Testis (tissue), 3 donors: ENCODE measurements around the gene KIAA0586. TPM values are rescaled to one million over a fixed set of nuclear protein-coding genes. Genes with fewer than 3 reads are reported as not detected.

Source experiments
- DNase-seq: peaks from one replicate; pipeline ENCODE4 v3.0.0-alpha.2; 2019
- H3K27ac ChIP-seq, 2 donors: fragments of 200-600 bp; sonication (generic); one replicate each; pipeline ENCODE4 v1.5.1; 2019
- H3K27me3 ChIP-seq: fragments of 200-600 bp; sonication (generic); one replicate; pipeline ENCODE4 v1.5.1; 2019
- H3K36me3 ChIP-seq: fragments of 200-600 bp; sonication (generic); one replicate; pipeline ENCODE4 v1.5.1; 2017; ENCODE audit warnings: low read depth; ENCODE audit errors: missing control alignments
- H3K4me1 ChIP-seq: fragments of 200-600 bp; sonication (generic); one replicate; pipeline ENCODE4 v1.5.1; 2019
- H3K4me3 ChIP-seq, 2 donors: fragments of 200-600 bp; sonication (generic); one replicate each; pipeline ENCODE4 v1.5.1; 2017 to 2019
- H3K9me3 ChIP-seq: fragments of 200-600 bp; sonication (generic); one replicate; pipeline ENCODE4 v1.5.1; 2017
- POLR2A ChIP-seq: fragments of 450-650 bp; IDR thresholded peaks from one replicate; pipeline ENCODE4 v1.6.1; 2017; ENCODE audit warnings: antibody characterized with exemption, mild to moderate bottlenecking, moderate library complexity
- WGBS, 2 donors: methylation state at CpG; one replicate each; pipeline ENCODE4 v1.1.5; 2018; 5-methylcytosine and 5-hydroxymethylcytosine counted together
- intact Hi-C: fragments of 100-400 bp; cut with DNase I; formaldehyde crosslinking; loops from one replicate; pipeline ENCODE4 v1.15.1; 2023; ENCODE audit warnings: low total_unique reads
- polyA plus RNA-seq: library from polyadenylated mRNA; stranded (reverse); fragments of 350-450 nt; fragmentation: Illumina TruSeq; extraction: RNeasy Lipid Tissue Mini Kit (QIAGEN cat#74804); gene quantifications from one replicate; pipeline ENCODE4 v1.2.3, GENCODE V29; 2014; ENCODE audit warnings: low read depth, low replicate concordance; ENCODE audit not compliant: insufficient read depth
- total RNA-seq, 2 donors: library from RNA; depleted of rRNA; stranded (reverse); fragments of >200 nt; gene quantifications; one replicate each; pipeline ENCODE4 v1.2.3, GENCODE V29; 2016
- TF ChIP-seq, protein P1 (sequence below), 3 experiments: fragments of 450-650 bp in 2 of 3; fragments of 200-600 bp in 1 of 3; sonication (generic) in 1 of 3; IDR thresholded peaks; one replicate each; pipeline ENCODE4 v1.5.1; 2016 to 2019; ENCODE audit warnings: antibody characterized with exemption in 3 of 3, mild to moderate bottlenecking in 2 of 3, moderate library complexity in 1 of 3

The KIAA0586 gene
- total and polyA plus RNA-seq, 3 donors from 2014 or later, result 38.7 to 62.0 (median 46.2) TPM

DNA sequence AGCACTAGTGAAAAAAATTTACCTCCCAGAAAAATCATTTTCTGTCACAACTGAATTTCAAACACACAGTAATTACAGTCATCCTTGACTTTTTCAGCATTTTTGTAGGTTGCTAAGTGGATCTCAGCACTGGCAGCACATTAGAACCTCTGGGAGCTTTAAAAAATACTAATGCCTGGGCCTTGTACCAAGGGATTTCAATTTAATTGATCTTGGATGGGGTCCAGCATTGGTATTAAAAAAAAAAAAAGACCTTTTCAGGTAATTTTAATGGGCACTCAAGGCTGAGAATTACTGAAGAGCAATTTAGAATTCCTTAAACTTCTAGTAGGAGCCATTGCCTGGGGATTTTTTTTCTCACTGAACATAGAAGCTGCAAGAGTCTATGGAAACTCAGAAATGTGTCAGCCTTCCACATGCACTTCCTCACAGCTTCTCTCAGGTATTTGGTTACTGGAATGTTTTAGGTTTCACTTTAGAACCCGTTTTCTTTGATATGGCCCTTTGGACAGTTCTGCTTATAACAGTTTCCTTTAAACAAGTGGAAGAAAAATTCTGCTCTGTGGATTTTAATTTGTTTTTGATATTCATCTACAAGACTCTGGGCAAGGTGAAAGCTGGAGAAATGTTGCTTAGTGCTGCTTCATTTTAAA is 121.7 kb downstream of the KIAA0586 start:
- no peak for TF ChIP-seq POLR2A
- TF ChIP-seq, protein P1, sequence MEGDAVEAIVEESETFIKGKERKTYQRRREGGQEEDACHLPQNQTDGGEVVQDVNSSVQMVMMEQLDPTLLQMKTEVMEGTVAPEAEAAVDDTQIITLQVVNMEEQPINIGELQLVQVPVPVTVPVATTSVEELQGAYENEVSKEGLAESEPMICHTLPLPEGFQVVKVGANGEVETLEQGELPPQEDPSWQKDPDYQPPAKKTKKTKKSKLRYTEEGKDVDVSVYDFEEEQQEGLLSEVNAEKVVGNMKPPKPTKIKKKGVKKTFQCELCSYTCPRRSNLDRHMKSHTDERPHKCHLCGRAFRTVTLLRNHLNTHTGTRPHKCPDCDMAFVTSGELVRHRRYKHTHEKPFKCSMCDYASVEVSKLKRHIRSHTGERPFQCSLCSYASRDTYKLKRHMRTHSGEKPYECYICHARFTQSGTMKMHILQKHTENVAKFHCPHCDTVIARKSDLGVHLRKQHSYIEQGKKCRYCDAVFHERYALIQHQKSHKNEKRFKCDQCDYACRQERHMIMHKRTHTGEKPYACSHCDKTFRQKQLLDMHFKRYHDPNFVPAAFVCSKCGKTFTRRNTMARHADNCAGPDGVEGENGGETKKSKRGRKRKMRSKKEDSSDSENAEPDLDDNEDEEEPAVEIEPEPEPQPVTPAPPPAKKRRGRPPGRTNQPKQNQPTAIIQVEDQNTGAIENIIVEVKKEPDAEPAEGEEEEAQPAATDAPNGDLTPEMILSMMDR (IDR thresholded peaks at IDR 0.05), result no peak
- WGBS, 2 donors, result 42 to 63% methylated on average over 1 of the region's 1 CpG
- no peaks in the 10 kb centered on the region for H3K36me3 ChIP-seq
- intact Hi-C loops, result no loop called here
- no peak overlapping the region for H3K4me3 ChIP-seq
- no peak for DNase-seq
- H3K9me3 ChIP-seq, result no peaks in the 10 kb centered on the region
- no peaks in the 10 kb centered on the region for H3K4me1 ChIP-seq
- no peak overlapping the region for H3K27ac ChIP-seq
- no peaks in the 10 kb centered on the region for H3K27me3 ChIP-seq

DNA sequence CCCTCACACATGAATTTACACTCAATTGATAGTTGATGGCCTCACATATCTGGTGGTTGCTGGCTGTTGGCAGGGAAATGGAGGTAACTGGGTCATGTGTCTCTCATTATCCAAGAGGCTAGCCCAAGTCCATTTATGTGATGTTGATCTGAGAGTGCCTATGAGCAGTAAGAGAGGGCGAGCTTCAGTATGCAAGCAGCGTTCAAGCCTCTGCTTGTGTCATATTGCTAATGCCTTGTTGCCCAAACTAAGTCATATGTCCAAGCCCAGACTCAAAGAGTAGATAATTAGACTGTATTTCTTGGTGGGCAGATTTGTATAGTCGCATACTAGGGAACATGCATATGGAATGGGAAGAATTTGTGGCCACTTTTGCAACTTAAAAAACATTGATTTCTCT is 126.4 kb downstream of the KIAA0586 start:
- intact Hi-C loops, result no loop called here
- WGBS, 2 donors, result 93 to 94% methylated on average over 3 of the region's 3 CpGs
- H3K36me3 ChIP-seq, result no peaks in the 10 kb centered on the region
- H3K27ac ChIP-seq, result no peak overlapping the region
- H3K4me1 ChIP-seq, result no peaks in the 10 kb centered on the region
- no peak for DNase-seq
- no peaks in the 10 kb centered on the region for H3K27me3 ChIP-seq
- TF ChIP-seq, protein P1 (IDR thresholded peaks at IDR 0.05), result no peak
- TF ChIP-seq POLR2A, result no peak
- no peaks in the 10 kb centered on the region for H3K9me3 ChIP-seq
- no peak overlapping the region for H3K4me3 ChIP-seq

DNA sequence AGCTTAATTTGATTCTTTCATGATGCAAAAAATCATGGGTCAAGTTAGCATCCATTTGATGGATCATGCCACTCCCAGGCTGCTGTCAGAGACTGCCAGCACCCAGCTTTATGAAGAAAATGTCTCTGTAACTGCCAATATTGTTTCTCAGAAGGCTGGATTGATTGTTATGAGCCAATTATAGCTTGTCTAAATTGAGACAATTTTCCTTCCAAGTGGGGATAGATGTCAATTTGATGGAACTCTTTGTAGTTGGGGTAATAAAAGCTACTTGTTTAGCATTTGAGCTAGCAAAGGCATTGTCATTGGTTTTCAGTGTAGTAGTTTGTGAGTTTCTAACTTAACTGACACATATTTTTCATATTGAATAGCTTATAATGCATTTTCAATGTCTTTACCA is 128.1 kb downstream of the KIAA0586 start:
- TF ChIP-seq, protein P1 (IDR thresholded peaks at IDR 0.05), result no peak
- TF ChIP-seq POLR2A, result no peak
- Histone ChIP-seq H3K27ac (no peak overlapping the region), H3K36me3 (no peaks in the 10 kb centered on the region), H3K27me3 (no peaks in the 10 kb centered on the region), H3K4me3 (no peak overlapping the region), H3K9me3 (no peaks in the 10 kb centered on the region), H3K4me1 (no peaks in the 10 kb centered on the region)
- intact Hi-C loops, result no loop called here
- DNase-seq, result no peak

DNA sequence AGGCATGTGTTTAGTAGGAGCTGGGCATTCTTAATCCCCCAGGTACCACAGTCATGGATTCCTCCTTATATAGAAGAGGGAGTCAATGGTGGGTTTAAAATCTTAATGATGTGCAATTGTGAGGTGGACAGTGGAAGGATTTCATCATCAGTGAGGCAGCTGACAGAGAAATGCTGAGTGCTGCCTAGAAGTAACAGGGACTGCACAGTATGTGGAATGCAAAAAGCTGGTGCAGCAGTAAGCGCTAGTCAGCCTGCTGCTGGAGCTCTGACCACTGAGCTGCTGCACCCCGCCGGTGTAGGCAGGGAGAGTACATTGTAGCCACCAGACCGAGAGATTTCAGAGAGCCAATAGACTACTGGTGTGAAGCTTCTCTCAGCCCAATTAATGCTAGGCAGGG is 129.7 kb downstream of the KIAA0586 start:
- Histone ChIP-seq H3K36me3 (no peaks in the 10 kb centered on the region), H3K27ac (no peak overlapping the region), H3K4me1 (no peaks in the 10 kb centered on the region), H3K4me3 (no peak overlapping the region), H3K27me3 (no peaks in the 10 kb centered on the region), H3K9me3 (no peaks in the 10 kb centered on the region)
- TF ChIP-seq POLR2A, result no peak
- TF ChIP-seq, protein P1 (IDR thresholded peaks at IDR 0.05), result no peak
- WGBS, 2 donors, result 44 to 56% methylated on average over 4 of the region's 4 CpGs
- DNase-seq, result no peak
- intact Hi-C loops, result no loop called here

DNA sequence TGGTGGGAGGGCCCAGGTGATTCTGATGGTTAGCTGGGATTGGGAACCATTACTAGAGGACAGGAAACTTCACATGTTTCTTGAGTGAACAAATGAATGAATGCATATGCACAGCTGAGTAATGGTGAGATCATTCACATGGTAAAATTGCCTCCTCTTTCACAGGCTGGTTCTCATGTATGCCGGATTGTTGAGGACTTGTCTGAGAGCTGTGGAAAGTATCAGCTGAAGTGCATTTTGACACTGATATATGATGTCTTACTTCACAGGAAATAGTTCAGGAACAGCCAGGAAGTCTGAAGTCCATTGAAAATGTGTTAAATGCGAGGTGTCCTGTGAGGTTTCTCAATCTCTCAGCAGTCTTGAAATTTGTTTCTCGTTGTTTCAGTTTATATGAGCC is 132.7 kb downstream of the KIAA0586 start:
- no peaks in the 10 kb centered on the region for H3K4me1 ChIP-seq
- no peaks in the 10 kb centered on the region for H3K27me3 ChIP-seq
- H3K27ac ChIP-seq, result no peak overlapping the region
- no peak for DNase-seq
- no peaks in the 10 kb centered on the region for H3K36me3 ChIP-seq
- intact Hi-C loops, result no loop called here
- H3K9me3 ChIP-seq, result no peaks in the 10 kb centered on the region
- no peak overlapping the region for H3K4me3 ChIP-seq
- TF ChIP-seq, protein P1 (IDR thresholded peaks at IDR 0.05), result no peak
- no peak for TF ChIP-seq POLR2A
- WGBS, 2 donors, result 55 to 64% methylated on average over 3 of the region's 3 CpGs
